GM12878 (cell line): Measurements from ENCODE around the gene NUBP1. TPM values are rescaled to one million over a fixed set of nuclear protein-coding genes. Genes with fewer than 3 reads are reported as not detected.

ENCODE experiments used
- ATAC-seq: fragments of 200-7000 bp; cut with Tn5 transposase; 3 replicates; pipeline ENCODE4 v1.9.1; 2020; ENCODE audit warnings: mild to moderate bottlenecking, moderate library complexity
- BruUV-seq: library from RNA; stranded (reverse); fragments of 400-500 nt; replicated peaks from 2 replicates; lab custom pipeline; 2021; lab: Mats Ljungman, UMichigan
- CTCF ChIA-PET: fragments of 300-600 bp; sonication (Branson Sonifier 250); formaldehyde crosslinking; extraction: SDS; loops from one replicate; lab custom pipeline; 2021; ENCODE audit warnings: inconsistent platforms; lab: Yijun Ruan, JAX
- POLR2A ChIA-PET: fragments of 350-600 bp; formaldehyde crosslinking; extraction: SDS; loops from one replicate; lab custom pipeline; 2021; ENCODE audit warnings: inconsistent platforms; lab: Charles Lee
- RAD21 ChIA-PET: fragments of 300-600 bp; sonication (Branson Sonifier 250); formaldehyde crosslinking; loops from one replicate; lab custom pipeline; 2023; ENCODE audit warnings: antibody characterized with exemption; ENCODE audit not compliant: unreplicated experiment; lab: Charles Lee
- SMC1A ChIA-PET: fragments of 300-600 bp; sonication (Branson Sonifier 250); formaldehyde crosslinking; loops from one replicate; lab custom pipeline; 2023; ENCODE audit not compliant: unreplicated experiment, uncharacterized antibody; lab: Charles Lee
- DNase-seq: peaks from one replicate; pipeline ENCODE4 v3.0.0-alpha.2; 2011; ENCODE audit warnings: low read depth, low spot score
- FAIRE-seq: peaks from 3 replicates; lab custom pipeline; 2011; peaks lifted over from hg19 to GRCh38; lab: Jason Lieb, UNC
- H2AFZ ChIP-seq: 2 replicates; pipeline ENCODE4 v1.6.0; 2011; ENCODE audit warnings: low read depth, low read length, control low read depth; ENCODE audit not compliant: control insufficient read depth
- H3K27ac ChIP-seq: 2 replicates; pipeline ENCODE4 v1.5.1; 2011; ENCODE audit warnings: control low read depth; ENCODE audit not compliant: control insufficient read depth, insufficient read depth
- H3K27me3 ChIP-seq, 2 experiments: replicated peaks in 1 of 2; 2 replicates each; pipeline versions ENCODE4 v1.6.0 to v1.6.1; 2011; ENCODE audit warnings: low read length in 1 of 2; ENCODE audit not compliant: control insufficient read depth in 2 of 2, insufficient read depth in 2 of 2
- H3K36me3 ChIP-seq, 2 experiments: 2 replicates each; pipeline ENCODE4 v1.5.1; 2011; ENCODE audit warnings: low read length in 1 of 2; ENCODE audit not compliant: control insufficient read depth in 2 of 2, insufficient read depth in 2 of 2
- H3K4me1 ChIP-seq: 2 replicates; pipeline ENCODE4 v1.6.1; 2011; ENCODE audit warnings: mild to moderate bottlenecking, low read length, moderate library complexity, mixed read lengths; ENCODE audit not compliant: control insufficient read depth, insufficient read depth
- H3K4me2 ChIP-seq: 2 replicates; pipeline ENCODE4 v1.6.0; 2011; ENCODE audit warnings: control low read depth; ENCODE audit not compliant: control insufficient read depth, insufficient read depth
- H3K4me3 ChIP-seq: fragments of 200-600 bp; sonication (generic); 2 replicates; pipeline ENCODE4 v1.5.1; 2016
- H3K79me2 ChIP-seq: 2 replicates; pipeline ENCODE4 v1.6.0; 2011; ENCODE audit warnings: low read length; ENCODE audit not compliant: control insufficient read depth, insufficient read depth
- H3K9ac ChIP-seq: 2 replicates; pipeline ENCODE4 v1.8.0; 2011; ENCODE audit warnings: low read length, control low read depth, mixed read lengths; ENCODE audit not compliant: control insufficient read depth, insufficient read depth
- H3K9me3 ChIP-seq: replicated peaks from 3 replicates; pipeline ENCODE4 v1.5.1; 2011; ENCODE audit warnings: mild to moderate bottlenecking, low read length; ENCODE audit not compliant: control insufficient read depth, insufficient read depth
- H4K20me1 ChIP-seq: 2 replicates; pipeline ENCODE4 v1.6.0; 2011; ENCODE audit not compliant: control insufficient read depth, insufficient read depth
- GATAD2B ChIP-seq: fragments of 450-650 bp; conservative IDR thresholded peaks from 2 replicates; pipeline ENCODE4 v1.6.1; 2017; ENCODE audit warnings: low read depth, mild to moderate bottlenecking, moderate library complexity
- SMC3 ChIP-seq: IDR thresholded peaks from 2 replicates; pipeline ENCODE4 v1.6.1; 2011; ENCODE audit warnings: low read length, improper control_type of control experiment, borderline replicate concordance
- SP1 ChIP-seq: IDR thresholded peaks from one replicate; pipeline ENCODE4 v1.6.1; 2011; ENCODE audit warnings: low read depth, low read length
- STAT1 ChIP-seq: fragments of 450-650 bp; conservative IDR thresholded peaks from 2 replicates; pipeline ENCODE4 v1.6.1; 2014; ENCODE audit warnings: antibody characterized with exemption, mild to moderate bottlenecking
- TBL1XR1 ChIP-seq: IDR thresholded peaks from 2 replicates; pipeline ENCODE4 v1.6.1; 2012; ENCODE audit warnings: low read depth, low read length, improper control_type of control experiment
- ZNF622 ChIP-seq: fragments of 450-650 bp; IDR thresholded peaks from 2 replicates; pipeline ENCODE4 v1.6.1; 2017; ENCODE audit warnings: mild to moderate bottlenecking, inconsistent platforms
- WGBS: methylation state at CpG from one replicate; pipeline ENCODE4 v1.1.6; 2016; ENCODE audit warnings: low lambda C conversion rate; ENCODE audit not compliant: insufficient replicate concordance, insufficient coverage; ENCODE audit errors: missing lambda C conversion rate; 5-methylcytosine and 5-hydroxymethylcytosine counted together
- in situ Hi-C: fragments of 300-500 bp; cut with MboI; formaldehyde crosslinking; loops from 9 replicates; pipeline ENCODE4 v1.14.3; 2018; ENCODE audit warnings: mixed read lengths
- intact Hi-C: fragments of 100-400 bp; cut with micrococcal nuclease; formaldehyde crosslinking; loops from one replicate; pipeline ENCODE4 v1.14.2; 2022; ENCODE audit not compliant: unreplicated experiment
- polyA plus RNA-seq, 11 experiments: library from polyadenylated mRNA; depleted of rRNA in 4 of 11; unstranded in 6 of 11; stranded (reverse) in 5 of 11; fragments of >200 nt; fragmentation: Nextera tagmentation in 4 of 11; fragmentation: Illumina TruSeq in 1 of 11; extraction: Ambion mirVana in 4 of 11; extraction: Trizol in 1 of 11; gene quantifications; 1 replicate in 1 of 11; 2 replicates in 10 of 11; pipeline versions ENCODE4 v1.2.1 to v1.2.3, GENCODE V29; 2011 to 2016; ENCODE audit warnings: inconsistent platforms in 2 of 11, missing spikeins in 2 of 11, low read depth in 1 of 11
- total RNA-seq, 4 experiments: library from RNA; depleted of rRNA in 3 of 4; stranded (reverse); fragments of >200 nt in 3 of 4; fragmentation: Illumina TruSeq in 1 of 4; extraction: Trizol in 1 of 4; gene quantifications; 2 replicates each; pipeline versions ENCODE4 v1.2.1 to v1.2.3, GENCODE V29; 2013 to 2021
- TF ChIP-seq, protein P1 (sequence below): fragments of 450-650 bp; IDR thresholded peaks from 2 replicates; pipeline ENCODE4 v1.6.1; 2018; ENCODE audit warnings: borderline replicate concordance, mild to moderate bottlenecking; ENCODE audit not compliant: partially characterized antibody
- TF ChIP-seq, protein P2 (sequence below): IDR thresholded peaks from 2 replicates; pipeline ENCODE4 v1.6.1; 2012; ENCODE audit warnings: low read depth, low read length, improper control_type of control experiment

The NUBP1 gene
- total and polyA plus RNA-seq, 10 of the 15 experiments (the other 5 are each of a cell fraction or from before 2014, with no cell fraction given): 31.0 to 74.9 (median 58.3) TPM

DNA sequence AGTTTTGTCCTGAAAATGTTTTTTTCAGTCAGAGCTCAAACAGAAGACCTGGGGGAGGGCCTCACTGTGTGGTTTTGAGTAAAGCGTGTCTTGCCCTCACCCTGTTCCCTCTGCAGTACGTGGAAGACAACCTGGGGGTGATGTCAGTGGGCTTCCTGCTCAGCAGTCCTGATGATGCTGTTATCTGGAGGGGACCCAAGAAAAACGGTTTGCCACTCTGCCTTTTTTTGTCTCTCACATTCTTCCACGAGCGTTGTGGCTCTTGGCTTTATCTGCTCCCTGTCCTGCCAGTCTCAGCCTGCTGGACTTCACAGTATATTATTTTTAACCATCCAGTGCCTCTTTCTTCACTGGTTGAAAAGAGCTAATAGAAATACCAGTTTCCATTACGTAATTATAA lies 12.9 kb downstream of the NUBP1 start:
- POLR2A ChIA-PET: interaction anchor here (1.0 to 3.4 kb wide), 3 partner anchors 9 to 13 kb away, joined by 3 to 11 read pairs (median 7); partner anchors contain the start of gene NUBP1
- RAD21 ChIA-PET: interaction anchor here (1.3 kb wide), 1 partner anchor 132 kb away, joined by 3 read pairs; no protein-coding TSS in a partner anchor
- Histone ChIP-seq H3K27me3 (no peaks in the 10 kb centered on the region), H3K4me1 (peaks cover 21% of the 10 kb centered on the region), H3K4me2 (no peak overlapping the region), H3K9ac (no peak overlapping the region), H3K27ac (no peak overlapping the region), H3K9me3 (no peaks in the 10 kb centered on the region), H3K79me2 (no peaks in the 10 kb centered on the region), H3K36me3 (peaks cover 21 to 35% of the 10 kb centered on the region in 2 experiments), H2AFZ (no peak overlapping the region), H4K20me1 (no peaks in the 10 kb centered on the region), H3K4me3 (no peak overlapping the region)
- no TSS peak for BruUV-seq
- ATAC-seq (no peak), FAIRE-seq (no peak), DNase-seq (no peak)
- 90% methylated on average over 6 of the region's 6 CpGs for WGBS
- TF ChIP-seq TBL1XR1: no peak
- TF ChIP-seq, protein P1, sequence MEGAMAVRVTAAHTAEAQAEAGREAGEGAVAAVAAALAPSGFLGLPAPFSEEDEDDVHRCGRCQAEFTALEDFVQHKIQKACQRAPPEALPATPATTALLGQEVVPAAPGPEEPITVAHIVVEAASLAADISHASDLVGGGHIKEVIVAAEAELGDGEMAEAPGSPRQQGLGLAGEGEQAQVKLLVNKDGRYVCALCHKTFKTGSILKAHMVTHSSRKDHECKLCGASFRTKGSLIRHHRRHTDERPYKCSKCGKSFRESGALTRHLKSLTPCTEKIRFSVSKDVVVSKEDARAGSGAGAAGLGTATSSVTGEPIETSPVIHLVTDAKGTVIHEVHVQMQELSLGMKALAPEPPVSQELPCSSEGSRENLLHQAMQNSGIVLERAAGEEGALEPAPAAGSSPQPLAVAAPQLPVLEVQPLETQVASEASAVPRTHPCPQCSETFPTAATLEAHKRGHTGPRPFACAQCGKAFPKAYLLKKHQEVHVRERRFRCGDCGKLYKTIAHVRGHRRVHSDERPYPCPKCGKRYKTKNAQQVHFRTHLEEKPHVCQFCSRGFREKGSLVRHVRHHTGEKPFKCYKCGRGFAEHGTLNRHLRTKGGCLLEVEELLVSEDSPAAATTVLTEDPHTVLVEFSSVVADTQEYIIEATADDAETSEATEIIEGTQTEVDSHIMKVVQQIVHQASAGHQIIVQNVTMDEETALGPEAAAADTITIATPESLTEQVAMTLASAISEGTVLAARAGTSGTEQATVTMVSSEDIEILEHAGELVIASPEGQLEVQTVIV: no peak
- TF ChIP-seq SP1: no peak
- TF ChIP-seq ZNF622: no peak
- TF ChIP-seq, protein P2, sequence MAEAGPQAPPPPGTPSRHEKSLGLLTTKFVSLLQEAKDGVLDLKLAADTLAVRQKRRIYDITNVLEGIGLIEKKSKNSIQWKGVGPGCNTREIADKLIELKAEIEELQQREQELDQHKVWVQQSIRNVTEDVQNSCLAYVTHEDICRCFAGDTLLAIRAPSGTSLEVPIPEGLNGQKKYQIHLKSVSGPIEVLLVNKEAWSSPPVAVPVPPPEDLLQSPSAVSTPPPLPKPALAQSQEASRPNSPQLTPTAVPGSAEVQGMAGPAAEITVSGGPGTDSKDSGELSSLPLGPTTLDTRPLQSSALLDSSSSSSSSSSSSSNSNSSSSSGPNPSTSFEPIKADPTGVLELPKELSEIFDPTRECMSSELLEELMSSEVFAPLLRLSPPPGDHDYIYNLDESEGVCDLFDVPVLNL: no peak
- no peak for TF ChIP-seq STAT1
- TF ChIP-seq SMC3: no peak
- no peak for TF ChIP-seq GATAD2B
- in situ Hi-C loops (no loop called here), intact Hi-C loops (no loop called here)
- SMC1A ChIA-PET: interaction anchor here (1.3 to 1.5 kb wide), 2 partner anchors 9 to 121 kb away, joined by 3 to 4 read pairs; no protein-coding TSS in a partner anchor
- CTCF ChIA-PET: interaction anchor here (0.9 to 1.0 kb wide), 2 partner anchors 17 to 120 kb away, joined by 3 to 6 read pairs; partner anchors contain the start of gene CIITA
